Activated T-helper 1 cell treated with Interleukin-2 at 50 U/mL for 16 hours (primary cell): ENCODE measurements around the gene NRAP.

Experiments
- DNase-seq: peaks from one replicate; pipeline ENCODE4 v3.0.0-alpha.2; 2020; ENCODE audit warnings: low read depth

NRAP gene

GRCh38 chr10:113557424-113557862 is 106.4 kb downstream of the NRAP start:
- DNase-seq, result no peak

- DNase-seq, result no peak
Measured at GRCh38 chr10:113555751-113556150, 108.1 kb downstream of the NRAP start.

GRCh38 chr10:113555245-113555644 is 108.6 kb downstream of the NRAP start:
- no peak for DNase-seq

GRCh38 chr10:113554214-113554613 is 109.6 kb downstream of the NRAP start:
- DNase-seq, result no peak

- no peak for DNase-seq
Measured at GRCh38 chr10:113553149-113553548, 110.7 kb downstream of the NRAP start.

GRCh38 chr10:113552701-113553100 is 111.1 kb downstream of the NRAP start, which contains the start of gene HABP2:
Gene HABP2, plus strand, starts transcription at chr10:113553053. Its CDS starts 69 bp downstream, at chr10:113553122.
- DNase-seq, result no peak

GRCh38 chr10:113552014-113552413 is 111.8 kb downstream of the NRAP start:
- DNase-seq, result no peak

GRCh38 chr10:113550365-113550764 is 113.5 kb downstream of the NRAP start:
- no peak for DNase-seq

GRCh38 chr10:113549856-113550255 is 114.0 kb downstream of the NRAP start:
- DNase-seq, result no peak

- DNase-seq, result no peak
Measured at GRCh38 chr10:113547426-113547825, 116.4 kb downstream of the NRAP start.

GRCh38 chr10:113544392-113544791 is 119.4 kb downstream of the NRAP start:
- no peak for DNase-seq

- no peak for DNase-seq
Measured at GRCh38 chr10:113543107-113543955, 120.5 kb downstream of the NRAP start.

- no peak for DNase-seq
Measured at GRCh38 chr10:113541549-113541927, 122.3 kb downstream of the NRAP start.

- DNase-seq, result no peak
Measured at GRCh38 chr10:113540845-113541548, 122.8 kb downstream of the NRAP start.

GRCh38 chr10:113539789-113540188 is 124.1 kb downstream of the NRAP start:
- no peak for DNase-seq
